ENCODE results near the gene MRPS21. TPM values are rescaled to one million over a fixed set of nuclear protein-coding genes. Genes with fewer than 3 reads are reported as not detected.
A peak's percentile ranks its signal among the peaks of the same experiment; 100 is the strongest.
"Not testable (repeated sequence)": the region's sequence is repeated elsewhere in the genome, so short reads cannot be mapped to it uniquely, and the experiment has no call there.

MRPS21 gene
- total and polyA plus RNA-seq, 2 experiments from 2014 or later = 89.9 to 126 TPM

- no peak for TF ChIP-seq CTCF (IDR thresholded peaks at IDR 0.05; ENCODE audit: low read depth, low read length)
- H3K4me3 ChIP-seq = no peak overlapping the region
- H3K27me3 ChIP-seq = no peaks in the 10 kb centered on the region
- no peak overlapping the region for H3K27ac ChIP-seq
- H3K36me3 ChIP-seq = peaks cover 22% of the 10 kb centered on the region
- no peaks in the 10 kb centered on the region for H3K9me3 ChIP-seq (ENCODE audit: low read depth)
- DNase-seq (ENCODE audit: low read depth in 1 of 2, low spot score in 1 of 2) = no peak
- H3K4me1 ChIP-seq (ENCODE audit: low read depth) = no peaks in the 10 kb centered on the region
Measured at GRCh38 chr1:150302902-150303301, 9.2 kb downstream of the MRPS21 start.

GRCh38 chr1:150308585-150308984 lies 14.9 kb downstream of the MRPS21 start:
- H3K9me3 ChIP-seq (ENCODE audit: low read depth); H3K4me3 ChIP-seq; DNase-seq (ENCODE audit: low read depth in 1 of 2, low spot score in 1 of 2); H3K27ac ChIP-seq; H3K36me3 ChIP-seq; H3K27me3 ChIP-seq; H3K4me1 ChIP-seq (ENCODE audit: low read depth): not testable (repeated sequence)

GRCh38 chr1:150309758-150310508 lies 16.3 kb downstream of the MRPS21 start:
- TF ChIP-seq CTCF (IDR thresholded peaks at IDR 0.05; ENCODE audit: low read depth, low read length) = no peak
- H3K9me3 ChIP-seq (ENCODE audit: low read depth) = no peaks in the 10 kb centered on the region
- H3K4me3 ChIP-seq = no peak overlapping the region
- H3K36me3 ChIP-seq = peaks cover 8% of the 10 kb centered on the region
- no peaks in the 10 kb centered on the region for H3K4me1 ChIP-seq (ENCODE audit: low read depth)
- H3K27me3 ChIP-seq = no peaks in the 10 kb centered on the region
- DNase-seq (ENCODE audit: low read depth in 1 of 2, low spot score in 1 of 2) = peak in 1 of 2 donors; percentile 4
- H3K27ac ChIP-seq = peak overlapping the region; percentile 47

GRCh38 chr1:150311762-150312161 lies 18.1 kb downstream of the MRPS21 start:
- TF ChIP-seq CTCF (IDR thresholded peaks at IDR 0.05; ENCODE audit: low read depth, low read length) = no peak
- DNase-seq (ENCODE audit: low read depth in 1 of 2, low spot score in 1 of 2) = no peak
- Histone ChIP-seq H3K36me3 (peaks cover 3% of the 10 kb centered on the region), H3K27me3 (no peaks in the 10 kb centered on the region), H3K27ac (no peak overlapping the region), H3K9me3 (ENCODE audit: low read depth) (no peaks in the 10 kb centered on the region), H3K4me3 (no peak overlapping the region), H3K4me1 (ENCODE audit: low read depth) (no peaks in the 10 kb centered on the region)

GRCh38 chr1:150314691-150315090 lies 21.0 kb downstream of the MRPS21 start:
- H3K27ac ChIP-seq; H3K4me3 ChIP-seq; H3K27me3 ChIP-seq; H3K36me3 ChIP-seq; DNase-seq (ENCODE audit: low read depth in 1 of 2, low spot score in 1 of 2); H3K9me3 ChIP-seq (ENCODE audit: low read depth); H3K4me1 ChIP-seq (ENCODE audit: low read depth): not testable (repeated sequence)

GRCh38 chr1:150320667-150320978 lies 27.0 kb downstream of the MRPS21 start:
- Histone ChIP-seq H3K27ac (peak overlapping the region; percentile 92), H3K4me3 (peak overlapping the region; percentile 86), H3K36me3 (peaks cover 8% of the 10 kb centered on the region), H3K27me3 (no peaks in the 10 kb centered on the region), H3K9me3 (ENCODE audit: low read depth) (no peaks in the 10 kb centered on the region), H3K4me1 (ENCODE audit: low read depth) (peaks cover 4% of the 10 kb centered on the region)
- DNase-seq (ENCODE audit: low read depth in 1 of 2, low spot score in 1 of 2) = peak in 1 of 2 donors; percentile 3
- no peak for TF ChIP-seq CTCF (IDR thresholded peaks at IDR 0.05; ENCODE audit: low read depth, low read length)

All from cardiac muscle cell (in vitro differentiated cells and primary cell).